Measurements from ENCODE around the gene TMPRSS5. TPM values are rescaled to one million over a fixed set of nuclear protein-coding genes. Genes with fewer than 3 reads are reported as not detected.
"Not testable (repeated sequence)": the region's sequence is repeated elsewhere in the genome, so short reads cannot be mapped to it uniquely, and the experiment has no call there.

TMPRSS5 gene
- polyA plus RNA-seq, 3 donors = 0.92 to 2.5 (median 1.2) TPM

DNA sequence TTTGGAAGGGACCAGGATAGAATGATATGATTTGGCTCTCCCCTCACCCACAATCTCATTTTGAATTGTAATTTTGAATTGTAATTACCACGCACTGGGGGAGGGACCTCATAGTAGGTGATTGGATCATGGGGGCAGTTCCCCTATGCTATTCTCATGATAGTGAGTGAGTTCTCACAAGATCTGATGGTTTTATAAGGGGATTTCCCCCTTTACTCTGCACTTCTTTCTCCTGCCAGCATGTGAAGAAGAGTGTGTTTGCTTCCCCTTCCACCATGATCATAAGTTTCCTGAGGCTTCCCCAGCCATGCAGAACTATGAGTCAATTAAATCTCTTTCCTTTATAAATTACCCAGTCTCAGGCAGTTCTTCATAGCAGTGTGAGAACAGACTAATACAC lies 2.6 kb downstream of the TMPRSS5 start:
- not testable (repeated sequence) for DNase-seq (ENCODE audit: extremely low read depth in 1 of 11, low read depth in 9 of 11, low spot score in 4 of 11)

DNA sequence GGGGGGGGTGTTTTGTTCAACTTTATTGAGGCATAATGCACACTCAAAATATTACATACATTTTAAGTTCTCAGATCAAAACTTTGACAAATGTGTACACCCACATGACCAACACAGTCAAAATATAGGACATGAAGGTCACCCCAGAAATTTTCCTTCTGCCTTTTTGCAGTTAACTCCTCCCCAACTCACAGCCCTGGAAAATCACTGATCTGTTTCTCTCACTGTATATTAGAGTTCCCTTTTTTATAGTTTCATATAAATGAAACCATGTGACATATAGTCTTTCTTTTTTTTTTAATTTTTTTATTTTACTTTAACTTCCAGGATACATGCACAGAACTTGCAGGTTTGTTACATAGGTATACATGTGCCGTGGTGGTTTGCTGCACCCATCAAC lies 4.6 kb downstream of the TMPRSS5 start:
- no peak for DNase-seq (ENCODE audit: extremely low read depth in 1 of 11, low read depth in 9 of 11, low spot score in 4 of 11)

DNA sequence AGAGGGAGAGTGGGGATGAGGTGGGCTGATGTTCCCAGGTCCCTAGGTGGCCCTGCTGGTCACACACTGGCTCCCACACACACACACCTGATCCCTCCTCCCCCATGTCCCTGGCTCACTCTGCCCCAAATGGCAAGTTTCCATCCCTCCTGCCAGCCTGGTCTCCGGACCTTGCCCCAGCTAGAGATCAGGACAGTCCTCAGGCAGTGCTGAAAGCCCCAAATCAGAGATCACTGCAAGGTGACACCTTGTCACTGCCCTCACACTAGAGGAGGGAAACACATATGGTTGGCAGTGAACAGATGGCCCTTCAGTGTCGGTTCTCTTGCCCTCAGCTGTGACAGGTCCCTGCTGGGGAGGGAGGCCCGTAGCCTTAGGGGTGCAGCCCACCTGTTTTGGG lies 7.6 kb downstream of the TMPRSS5 start:
- DNase-seq (ENCODE audit: extremely low read depth in 1 of 11, low read depth in 9 of 11, low spot score in 4 of 11) = no peak

DNA sequence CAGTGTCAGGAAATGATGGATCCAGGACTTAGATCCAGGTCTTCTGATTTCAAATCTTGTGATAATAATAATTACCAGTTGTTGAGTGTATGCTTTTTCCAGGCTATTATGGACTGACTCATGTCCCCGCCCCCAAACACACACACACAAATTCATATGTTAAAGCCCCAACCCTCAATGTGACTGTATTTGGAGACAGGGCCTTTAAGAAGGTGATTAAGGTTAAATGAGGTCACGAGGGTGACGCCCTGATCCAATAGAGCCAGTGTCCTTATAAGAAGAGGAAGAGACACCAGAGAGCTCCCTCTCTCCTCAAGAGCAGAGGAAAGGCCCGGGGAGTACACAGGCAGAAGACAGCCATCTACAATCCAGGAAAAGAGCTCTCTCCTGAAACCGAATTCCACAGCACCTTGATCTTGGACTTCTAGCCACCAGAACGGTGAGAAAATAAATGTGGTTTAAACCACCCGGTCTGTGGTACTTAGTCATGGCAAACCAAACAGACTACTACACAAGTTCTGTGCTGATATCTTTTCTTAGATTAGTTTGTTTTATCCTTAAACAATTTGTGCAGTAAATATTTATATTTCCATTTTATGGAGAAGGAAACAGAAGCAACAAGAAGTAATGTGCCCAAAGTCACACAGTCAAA lies 8.2 kb downstream of the TMPRSS5 start:
- DNase-seq (ENCODE audit: extremely low read depth in 1 of 11, low read depth in 9 of 11, low spot score in 4 of 11) = no peak

DNA sequence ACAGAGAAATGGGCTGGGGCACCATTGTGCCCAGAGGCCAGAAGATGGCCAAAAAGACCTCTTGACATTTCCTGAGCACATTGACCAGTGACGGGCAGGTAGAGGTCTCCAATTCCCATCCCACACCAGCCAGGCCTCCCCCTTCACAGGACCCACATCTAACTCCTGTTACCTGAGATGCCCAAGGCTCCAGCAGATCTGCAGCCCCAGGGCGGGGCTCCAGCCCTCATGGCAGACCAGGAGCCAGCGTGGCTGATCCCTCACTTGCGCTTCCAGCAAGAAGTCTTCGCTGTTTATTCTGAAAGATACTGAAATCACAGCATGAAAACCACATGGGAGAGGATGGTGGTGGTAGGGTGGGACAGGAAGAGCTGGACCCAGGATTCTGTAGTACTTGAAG lies 9.0 kb downstream of the TMPRSS5 start:
- DNase-seq (ENCODE audit: extremely low read depth in 1 of 11, low read depth in 9 of 11, low spot score in 4 of 11) = no peak

DNA sequence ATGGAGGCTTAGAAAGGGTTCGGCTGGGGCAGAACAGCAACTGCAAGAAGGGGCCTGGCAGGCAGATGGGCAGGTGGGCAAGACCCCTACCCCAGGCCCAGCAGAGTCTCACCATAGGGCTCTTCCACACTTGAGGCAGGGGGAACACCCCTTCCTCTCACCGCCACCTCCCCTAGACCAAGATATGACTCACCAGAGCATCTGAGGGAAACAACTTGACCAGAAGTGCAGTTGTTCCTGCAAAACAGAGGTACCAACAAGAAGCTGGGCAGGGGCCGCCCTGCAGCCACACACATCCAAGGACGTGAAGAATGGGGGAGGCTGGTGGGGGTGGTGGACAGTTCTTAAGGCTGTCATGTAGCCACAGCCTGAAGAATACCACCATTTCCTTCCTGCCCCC lies 10.9 kb downstream of the TMPRSS5 start:
- no peak for DNase-seq (ENCODE audit: extremely low read depth in 1 of 11, low read depth in 9 of 11, low spot score in 4 of 11)

DNA sequence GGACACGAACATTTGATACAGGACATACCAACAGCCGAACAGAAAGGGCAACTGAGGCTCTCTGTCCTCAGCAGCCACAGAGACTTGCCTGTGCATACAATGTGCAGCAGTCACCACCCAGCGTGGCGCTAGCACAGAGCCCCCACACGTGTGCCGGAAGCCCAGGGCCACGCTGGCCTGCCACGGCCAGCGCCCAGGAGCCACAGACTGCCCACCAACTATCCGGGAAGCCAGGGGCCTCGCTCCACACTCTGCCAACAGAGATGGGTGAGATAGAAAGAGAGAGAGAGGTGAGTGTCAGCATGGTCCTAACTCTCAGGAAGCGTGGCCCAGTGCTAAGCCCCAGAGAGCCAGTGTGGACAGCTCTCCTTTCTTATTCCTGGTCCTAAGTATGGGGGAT lies 11.7 kb downstream of the TMPRSS5 start:
- DNase-seq (ENCODE audit: extremely low read depth in 1 of 11, low read depth in 9 of 11, low spot score in 4 of 11) = no peak

DNA sequence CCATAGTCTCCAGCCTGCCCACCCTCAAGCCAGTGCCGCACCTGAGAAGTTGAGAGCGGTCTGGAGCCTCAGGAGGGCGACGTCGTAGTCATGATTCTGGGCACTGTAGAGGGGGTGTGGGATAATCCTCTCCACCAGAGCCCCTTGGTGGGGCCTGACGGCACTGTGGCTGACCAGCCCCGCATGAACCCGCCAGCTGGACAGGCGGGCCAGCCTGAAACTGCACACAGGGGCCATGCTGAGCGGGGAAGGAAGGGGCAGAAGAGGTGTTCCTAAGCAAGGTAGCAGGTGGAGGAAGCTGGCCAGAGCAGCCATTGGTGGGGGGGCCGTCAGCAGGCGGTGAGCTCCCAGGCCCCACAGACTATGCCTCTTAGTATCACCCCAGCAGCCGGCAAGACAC lies 13.1 kb downstream of the TMPRSS5 start:
- no peak for DNase-seq (ENCODE audit: extremely low read depth in 1 of 11, low read depth in 9 of 11, low spot score in 4 of 11)

DNA sequence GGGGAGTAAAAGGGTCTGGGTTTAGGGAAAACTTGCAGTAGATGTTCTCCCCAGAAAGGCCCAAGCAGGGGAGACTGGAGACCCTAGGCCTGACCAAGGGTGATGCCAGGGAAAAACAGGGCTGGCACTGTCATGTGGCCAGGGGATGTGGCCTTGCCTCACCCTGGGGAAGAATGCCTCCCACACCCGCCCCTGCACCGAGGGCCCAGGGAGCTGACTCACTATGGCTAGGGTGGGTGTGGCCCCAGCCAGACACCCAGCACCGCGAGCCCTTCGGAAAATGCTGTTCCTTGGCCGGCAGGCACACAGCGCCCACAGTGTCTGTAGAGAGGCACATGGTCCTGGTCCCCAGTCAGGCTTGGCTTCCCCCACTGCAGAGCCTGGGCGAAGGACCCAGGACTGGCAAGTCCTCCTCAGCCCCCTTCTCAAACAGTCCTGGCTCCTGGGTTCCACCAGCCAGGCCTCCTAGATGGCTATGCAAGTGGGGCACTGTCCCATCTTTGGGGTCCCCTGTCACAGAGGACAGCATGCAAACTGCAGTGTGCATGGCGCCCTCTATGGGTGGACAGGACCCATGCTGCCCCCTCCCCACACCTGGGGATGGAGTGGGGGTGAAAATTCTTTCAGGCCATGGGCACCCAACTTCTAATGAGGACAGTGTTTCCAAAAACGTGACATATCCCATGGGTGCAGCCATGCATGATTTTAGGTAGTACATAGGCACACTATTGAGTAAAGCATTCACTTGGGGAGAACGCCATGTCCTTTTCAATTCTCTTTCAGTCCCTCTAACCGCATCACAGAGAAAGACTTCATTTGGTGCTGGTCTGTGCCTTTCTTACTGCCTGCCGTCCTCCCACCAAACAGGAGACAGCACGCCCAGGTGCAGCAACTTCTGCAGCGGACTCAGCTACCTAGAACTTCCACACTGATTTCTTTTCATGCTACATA lies 15.2 kb downstream of the TMPRSS5 start:
- no peak for DNase-seq (ENCODE audit: extremely low read depth in 1 of 11, low read depth in 9 of 11, low spot score in 4 of 11)

DNA sequence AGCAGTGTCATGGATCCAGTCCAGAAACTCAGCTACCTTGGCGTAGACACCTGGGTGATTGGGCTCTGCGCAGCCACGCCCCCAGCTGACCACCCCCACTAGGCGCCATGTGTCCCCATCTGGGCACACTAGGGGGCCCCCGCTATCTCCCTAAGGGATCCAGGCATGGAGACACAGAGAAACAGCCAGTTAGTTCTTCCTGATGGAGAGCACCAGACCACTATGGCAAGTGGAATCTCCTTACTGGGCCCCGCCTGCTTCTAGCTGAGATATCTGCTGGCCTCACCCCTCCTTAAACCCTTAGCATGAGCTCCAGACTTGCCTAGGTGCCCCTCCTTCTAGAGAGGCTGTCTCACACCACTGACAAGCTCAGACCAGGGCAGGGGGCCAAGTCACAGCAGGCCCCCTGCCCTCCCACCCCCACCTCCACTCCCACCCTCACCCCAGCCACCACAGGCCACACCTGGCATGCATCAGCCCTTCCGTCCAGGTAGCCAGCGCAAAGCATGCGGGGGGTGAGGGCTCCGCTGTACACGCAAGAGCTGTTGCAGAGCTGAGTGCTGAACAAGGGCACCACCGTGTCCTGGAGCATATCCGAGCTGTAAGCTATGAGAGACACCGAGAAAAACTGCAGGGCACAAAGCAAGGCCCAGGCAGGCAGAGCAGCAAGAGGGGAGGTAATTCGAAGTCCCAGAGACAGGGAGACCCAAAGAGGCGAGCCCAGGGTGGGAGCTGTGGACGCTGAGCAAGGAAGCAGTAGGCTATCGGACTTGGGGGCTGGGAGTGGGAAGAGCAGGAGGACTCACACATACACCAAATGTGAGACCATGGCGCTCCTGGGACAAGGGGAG lies 16.1 kb downstream of the TMPRSS5 start:
- no peak for DNase-seq (ENCODE audit: extremely low read depth in 1 of 11, low read depth in 9 of 11, low spot score in 4 of 11)

DNA sequence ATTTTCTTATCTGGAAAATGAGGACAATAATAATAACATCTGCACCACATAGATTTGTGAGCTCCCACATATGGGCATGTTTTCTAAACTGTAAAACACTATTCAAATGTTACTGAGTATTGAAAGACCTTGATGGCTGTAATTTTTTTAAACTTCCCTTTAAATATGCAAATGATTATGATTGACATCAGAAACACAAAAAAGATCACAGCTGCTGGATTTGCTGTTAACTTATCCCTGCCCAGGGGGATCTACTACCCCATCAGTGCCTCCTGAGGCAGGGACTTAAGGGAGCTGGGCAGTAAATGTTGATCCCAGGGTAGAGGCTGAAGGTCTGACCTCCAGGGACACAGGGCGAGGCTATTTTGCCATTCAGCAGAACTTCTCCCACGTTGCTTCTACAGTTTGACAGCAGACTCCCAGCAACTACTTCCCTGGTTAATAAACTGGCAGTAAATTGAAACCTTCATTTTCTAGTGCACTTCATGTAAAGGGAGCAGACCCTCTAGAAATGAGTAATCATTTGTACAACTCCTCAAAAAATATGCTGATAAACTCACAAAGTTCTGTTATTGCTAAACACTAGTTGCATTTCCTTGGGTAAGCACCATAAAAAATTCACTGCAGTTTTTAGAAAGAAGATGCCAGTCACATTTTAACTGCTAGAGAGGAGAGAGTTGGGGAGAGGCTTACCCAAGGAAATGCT lies 20.3 kb downstream of the TMPRSS5 start:
- DNase-seq (ENCODE audit: extremely low read depth in 1 of 11, low read depth in 9 of 11, low spot score in 4 of 11) = no peak

DNA sequence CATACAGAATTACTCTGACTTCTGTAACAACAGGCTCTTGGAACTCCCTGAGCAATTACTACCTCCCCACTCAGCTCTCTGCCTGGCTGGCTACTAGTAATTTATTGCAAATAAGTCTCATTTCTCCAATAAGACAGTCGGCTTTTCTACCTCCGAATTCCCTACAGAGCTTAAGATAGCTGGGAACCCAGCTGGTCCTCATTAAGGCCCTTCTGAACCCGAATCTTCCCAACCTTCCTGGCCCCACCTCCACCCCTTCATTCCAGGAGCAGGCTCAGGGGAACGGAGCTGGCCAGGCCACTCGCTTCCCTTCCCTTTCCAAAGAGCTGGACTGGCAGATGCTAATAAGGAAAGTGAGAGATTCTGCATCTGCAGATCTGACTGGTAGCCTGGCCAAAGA lies 21.6 kb downstream of the TMPRSS5 start:
- no peak for DNase-seq (ENCODE audit: extremely low read depth in 1 of 11, low read depth in 9 of 11, low spot score in 4 of 11)

DNA sequence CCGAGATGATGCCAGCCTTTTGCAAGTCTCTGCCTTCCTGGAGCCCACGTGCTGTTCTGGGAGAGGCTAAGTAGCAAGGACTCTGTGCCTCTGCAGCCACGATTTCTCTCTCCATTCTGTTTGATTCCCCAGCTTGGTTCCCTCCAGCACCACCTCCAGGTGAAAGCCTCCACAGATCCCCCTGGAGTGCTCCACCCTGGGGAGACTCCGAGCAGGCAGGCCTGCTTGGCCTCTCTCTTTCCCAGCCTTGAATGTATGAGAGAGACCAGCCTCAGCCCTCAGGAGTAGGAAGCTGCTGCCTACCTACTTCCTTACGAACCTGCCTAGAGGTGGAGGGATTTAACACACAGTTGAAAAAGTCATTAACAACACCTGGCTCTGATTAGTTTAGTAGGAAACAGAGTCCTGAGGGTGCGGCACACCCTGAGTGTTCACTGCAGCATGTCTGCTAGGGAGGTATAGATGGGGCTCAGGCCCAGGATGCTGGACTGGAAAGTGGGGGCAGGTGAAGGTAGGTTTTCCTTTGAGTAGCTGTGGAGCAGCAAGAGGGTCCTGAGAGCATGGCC lies 22.5 kb downstream of the TMPRSS5 start:
- no peak for DNase-seq (ENCODE audit: extremely low read depth in 1 of 11, low read depth in 9 of 11, low spot score in 4 of 11)

DNA sequence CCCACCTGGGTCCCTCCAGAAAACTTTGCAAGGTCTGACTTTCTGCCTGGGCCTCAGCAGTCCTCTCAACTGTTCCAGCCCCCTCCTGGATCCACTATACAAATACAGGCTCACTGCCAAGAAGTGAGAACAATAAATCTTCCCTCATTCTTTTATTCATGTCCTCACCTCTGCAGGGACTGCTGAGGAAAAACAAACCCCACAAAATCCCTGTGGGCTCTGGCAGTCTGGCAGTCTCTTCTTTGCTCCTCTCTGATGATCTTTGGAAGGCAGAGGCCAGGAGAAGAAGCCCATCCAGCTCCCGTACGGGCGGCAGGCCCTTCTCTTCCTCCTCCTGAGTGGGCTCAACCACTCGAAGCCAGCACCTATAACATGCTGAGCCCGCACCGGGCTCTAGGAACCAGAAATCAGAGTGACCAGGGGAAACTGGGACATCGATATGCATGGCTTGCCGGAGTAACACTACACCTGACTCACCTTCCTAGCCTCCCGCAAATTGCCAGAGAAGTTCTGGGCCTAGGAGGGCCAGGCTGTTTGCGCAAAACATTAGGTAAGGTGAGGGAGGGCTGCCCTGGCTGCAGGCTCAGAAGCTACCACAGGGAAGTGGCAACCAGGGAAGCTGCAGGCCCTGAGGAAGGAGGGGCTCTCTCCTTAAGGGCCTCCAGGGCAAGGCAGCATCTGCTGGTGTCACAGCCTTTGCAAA lies 24.2 kb downstream of the TMPRSS5 start:
- DNase-seq (ENCODE audit: extremely low read depth in 1 of 11, low read depth in 9 of 11, low spot score in 4 of 11) = peak in 7 of 11 donors; percentile 35 to 72 (median 60)

DNA sequence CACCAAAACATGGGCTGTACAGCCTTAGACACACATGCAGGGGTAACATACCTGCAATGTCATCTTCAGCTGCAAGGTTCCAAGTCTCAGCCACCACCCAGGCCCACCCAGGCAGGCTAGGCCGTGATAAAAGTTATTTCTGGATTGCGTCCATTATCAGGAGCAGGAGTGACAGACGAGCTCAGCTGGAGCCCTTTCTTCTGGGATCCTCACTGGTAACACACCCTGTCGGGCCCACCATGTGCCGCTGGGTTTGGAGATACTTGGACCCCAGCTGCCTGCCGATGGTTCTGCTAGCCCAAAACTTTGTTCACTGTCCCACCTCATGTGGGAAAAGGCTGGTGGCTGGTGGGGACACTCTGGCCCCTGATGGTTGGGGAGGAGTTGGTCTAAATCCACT lies 24.8 kb downstream of the TMPRSS5 start:
- DNase-seq (ENCODE audit: extremely low read depth in 1 of 11, low read depth in 9 of 11, low spot score in 4 of 11) = no peak

DNA sequence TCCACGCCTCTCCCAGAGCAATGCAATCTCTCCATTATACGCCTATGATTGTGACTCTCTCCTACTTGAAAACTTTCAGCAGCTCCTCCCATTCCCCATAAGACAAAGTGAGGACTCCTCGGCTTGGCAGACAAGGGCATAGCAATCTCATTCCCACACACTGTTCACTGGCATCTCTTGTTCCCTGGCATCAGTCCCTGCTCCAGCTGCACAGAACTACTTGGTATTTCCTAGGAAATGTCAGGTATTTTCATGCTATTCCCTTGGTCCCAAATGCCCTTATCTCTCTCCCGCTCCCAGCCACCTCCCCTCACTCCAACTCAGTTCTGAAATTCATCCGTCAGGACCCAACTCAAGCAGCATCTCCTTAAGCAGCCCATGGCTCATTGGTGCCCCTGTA lies 28.4 kb downstream of the TMPRSS5 start:
- no peak for DNase-seq (ENCODE audit: extremely low read depth in 1 of 11, low read depth in 9 of 11, low spot score in 4 of 11)

DNA sequence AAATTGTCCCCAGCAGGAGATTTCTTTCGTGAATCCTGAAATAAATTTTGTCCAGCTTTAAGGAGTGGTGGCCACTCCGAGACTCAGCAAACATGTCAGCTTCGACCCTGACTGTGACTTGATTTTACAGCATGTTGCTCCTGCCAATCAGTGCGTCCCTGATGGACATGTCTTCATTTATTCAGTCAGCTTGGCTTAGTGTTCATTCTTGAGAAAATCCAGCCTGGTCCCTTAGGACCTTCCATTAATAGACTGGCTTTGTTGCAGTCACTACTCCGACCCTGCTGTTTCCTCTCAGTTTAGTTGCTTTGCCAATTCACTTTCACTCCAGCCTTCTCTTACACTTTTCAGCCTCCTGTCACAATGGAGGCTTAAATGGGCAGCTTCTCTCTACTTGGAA lies 30.5 kb downstream of the TMPRSS5 start:
- DNase-seq (ENCODE audit: extremely low read depth in 1 of 11, low read depth in 9 of 11, low spot score in 4 of 11) = peak in 2 of 11 donors; percentile 22 to 34

DNA sequence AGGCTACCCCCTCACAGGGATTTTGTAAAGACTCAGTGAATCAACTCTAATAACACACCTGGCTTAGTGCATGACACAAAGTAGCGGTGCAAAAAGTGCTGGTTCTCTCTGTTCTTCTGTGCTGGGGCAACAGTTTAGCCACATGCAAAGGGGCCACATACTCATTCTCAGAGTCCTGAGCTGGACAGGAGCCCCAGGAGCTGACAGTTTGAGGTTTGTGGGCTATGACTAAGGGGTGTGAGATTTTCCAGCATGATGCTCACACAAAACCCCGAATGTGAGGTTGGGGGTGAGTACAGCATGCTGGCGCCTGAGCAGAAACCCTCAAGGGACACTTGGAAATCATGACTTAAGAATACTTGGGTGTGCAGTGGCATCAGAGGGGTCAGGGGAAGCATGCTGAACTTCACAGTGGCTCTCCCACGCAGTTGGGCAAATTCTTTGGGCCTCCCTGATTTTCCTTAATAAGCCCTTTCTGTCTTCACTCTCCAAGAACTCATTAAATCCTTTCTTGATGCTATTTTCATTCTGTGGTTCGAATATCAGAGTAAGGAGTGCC lies 31.0 kb downstream of the TMPRSS5 start:
- peak in 1 of 11 donors; percentile 26 for DNase-seq (ENCODE audit: extremely low read depth in 1 of 11, low read depth in 9 of 11, low spot score in 4 of 11)
